ENCODE measurements around the gene SPRED1.

The SPRED1 gene

GRCh38 chr15:38354315-38354929 lies 101.8 kb downstream of the SPRED1 start:
- peak; percentile 37 for DNase-seq (ENCODE audit: low read depth)

- no peak for DNase-seq (ENCODE audit: low read depth)
Observed at GRCh38 chr15:38362355-38362754, 109.7 kb downstream of the SPRED1 start.

GRCh38 chr15:38367476-38367875 lies 114.8 kb downstream of the SPRED1 start:
- no peak for DNase-seq (ENCODE audit: low read depth)

GRCh38 chr15:38369936-38370478 lies 117.4 kb downstream of the SPRED1 start:
- DNase-seq (ENCODE audit: low read depth): no peak

- DNase-seq (ENCODE audit: low read depth): no peak
Observed at GRCh38 chr15:38373016-38373415, 120.4 kb downstream of the SPRED1 start.

GRCh38 chr15:38374029-38374428 lies 121.4 kb downstream of the SPRED1 start:
- no peak for DNase-seq (ENCODE audit: low read depth)

GRCh38 chr15:38374556-38374955 lies 121.9 kb downstream of the SPRED1 start:
- no peak for DNase-seq (ENCODE audit: low read depth)

GRCh38 chr15:38376081-38376480 lies 123.4 kb downstream of the SPRED1 start:
- no peak for DNase-seq (ENCODE audit: low read depth)

GRCh38 chr15:38377636-38378035 lies 125.0 kb downstream of the SPRED1 start:
- no peak for DNase-seq (ENCODE audit: low read depth)

- DNase-seq (ENCODE audit: low read depth): no peak
Observed at GRCh38 chr15:38378161-38378560, 125.5 kb downstream of the SPRED1 start.

- peak; percentile 52 for DNase-seq (ENCODE audit: low read depth)
Observed at GRCh38 chr15:38389924-38390542, 137.4 kb downstream of the SPRED1 start.

- DNase-seq (ENCODE audit: low read depth): no peak
Observed at GRCh38 chr15:38391191-38391590, 138.6 kb downstream of the SPRED1 start.

GRCh38 chr15:38398134-38398533 lies 145.5 kb downstream of the SPRED1 start:
- DNase-seq (ENCODE audit: low read depth): no peak

- DNase-seq (ENCODE audit: low read depth): no peak
Observed at GRCh38 chr15:38401106-38401505, 148.5 kb downstream of the SPRED1 start.

GRCh38 chr15:38401701-38402100 lies 149.1 kb downstream of the SPRED1 start:
- no peak for DNase-seq (ENCODE audit: low read depth)

GRCh38 chr15:38406436-38406835 lies 153.8 kb downstream of the SPRED1 start:
- DNase-seq (ENCODE audit: low read depth): no peak

Data from activated T-cell treated with anti-CD3 and anti-CD28 coated beads for 48 hours (primary cell).